ENCODE data around the gene MYO5B.
"Not testable (repeated sequence)": the region's sequence is repeated elsewhere in the genome, so short reads cannot be mapped to it uniquely, and the experiment has no call there.

Gene MYO5B

DNA sequence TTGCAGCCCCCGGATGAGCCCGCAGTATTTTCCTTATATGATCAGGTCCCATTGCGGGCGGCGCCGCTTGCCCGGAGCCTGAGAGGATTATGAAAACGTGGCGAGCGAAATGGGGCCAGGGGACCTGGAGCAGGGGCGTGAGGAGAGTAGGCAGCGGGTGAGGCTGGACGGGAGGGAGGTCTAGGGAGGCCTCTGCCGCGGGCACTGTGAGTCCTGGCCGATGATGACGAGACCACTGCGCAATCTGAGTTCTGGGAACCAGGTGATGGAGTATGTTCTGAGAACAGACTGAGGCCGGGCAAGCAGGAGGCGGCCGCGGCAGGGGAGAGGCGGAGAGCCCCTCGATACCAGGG lies 380.8 kb downstream of the MYO5B start:
- no peak for DNase-seq

GRCh38 chr18:49813319-49814146 lies 381.4 kb downstream of the MYO5B start, which contains the start of gene ACAA2:
TSS of gene ACAA2 (minus strand) at chr18:49813533. CDS start at chr18:49813484, 49 bp downstream.
- DNase-seq, result peak; percentile 94

DNA sequence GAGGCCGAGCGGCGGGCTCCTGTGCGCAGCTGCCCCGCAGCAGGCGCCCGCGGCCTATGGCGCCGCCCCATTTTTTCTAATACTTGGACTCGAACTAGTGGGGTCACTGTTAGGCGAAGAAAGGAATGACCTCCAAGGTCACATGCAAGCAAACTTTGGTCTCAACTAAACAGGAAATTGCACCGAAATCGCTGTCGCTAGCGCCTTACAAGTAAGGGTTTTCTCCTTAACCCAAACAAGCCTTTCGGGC lies 382.0 kb downstream of the MYO5B start:
- no peak for DNase-seq

- DNase-seq, result no peak
Measured at GRCh38 chr18:49812286-49813068, 382.5 kb downstream of the MYO5B start.

GRCh38 chr18:49811151-49811938 lies 383.6 kb downstream of the MYO5B start:
- no peak for DNase-seq

GRCh38 chr18:49808553-49809191 lies 386.3 kb downstream of the MYO5B start:
- DNase-seq, result not testable (repeated sequence)

DNA sequence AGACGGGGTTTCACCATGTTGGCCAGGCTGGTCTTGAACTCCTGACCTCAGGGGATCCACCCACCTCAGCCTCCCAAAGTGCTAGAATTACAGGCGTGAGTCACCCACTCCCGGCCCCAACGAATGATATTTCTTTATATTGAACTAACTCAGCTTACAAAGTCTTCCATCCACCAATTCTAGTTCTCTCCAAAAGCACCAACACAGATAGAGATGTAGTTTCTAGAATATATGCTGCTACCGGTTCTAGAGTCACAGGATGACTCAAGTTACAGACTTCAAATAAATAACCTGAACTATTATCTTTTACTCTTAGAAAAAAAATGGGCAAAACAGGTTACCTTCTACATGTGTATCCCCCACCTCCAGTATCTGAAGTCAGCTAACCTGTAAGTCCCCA lies 390.9 kb downstream of the MYO5B start:
- no peak for DNase-seq

GRCh38 chr18:49802623-49803022 lies 392.3 kb downstream of the MYO5B start:
- no peak for DNase-seq

- DNase-seq, result not testable (repeated sequence)
Measured at GRCh38 chr18:49800491-49800890, 394.5 kb downstream of the MYO5B start.

GRCh38 chr18:49799806-49800205 lies 395.1 kb downstream of the MYO5B start:
- not testable (repeated sequence) for DNase-seq

DNA sequence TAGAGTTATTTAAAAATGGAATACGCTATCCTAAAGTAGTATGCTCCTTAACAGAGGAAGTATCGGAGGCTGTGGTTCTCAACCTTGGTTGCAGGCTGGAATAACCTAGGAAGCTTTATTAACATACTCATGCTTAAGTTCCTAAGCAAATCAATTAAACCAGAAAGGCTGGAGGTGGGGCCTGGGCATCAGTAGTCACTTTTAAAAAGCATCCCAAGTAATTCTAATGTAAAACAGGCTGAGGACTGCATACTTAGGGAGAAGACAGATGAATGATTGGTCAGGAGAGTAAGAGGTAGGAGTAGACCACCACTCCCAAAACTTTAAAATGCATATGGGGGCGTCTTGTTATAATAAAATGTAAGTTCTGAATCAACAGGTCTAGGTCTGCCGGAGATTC lies 396.9 kb downstream of the MYO5B start:
- DNase-seq, result no peak

DNA sequence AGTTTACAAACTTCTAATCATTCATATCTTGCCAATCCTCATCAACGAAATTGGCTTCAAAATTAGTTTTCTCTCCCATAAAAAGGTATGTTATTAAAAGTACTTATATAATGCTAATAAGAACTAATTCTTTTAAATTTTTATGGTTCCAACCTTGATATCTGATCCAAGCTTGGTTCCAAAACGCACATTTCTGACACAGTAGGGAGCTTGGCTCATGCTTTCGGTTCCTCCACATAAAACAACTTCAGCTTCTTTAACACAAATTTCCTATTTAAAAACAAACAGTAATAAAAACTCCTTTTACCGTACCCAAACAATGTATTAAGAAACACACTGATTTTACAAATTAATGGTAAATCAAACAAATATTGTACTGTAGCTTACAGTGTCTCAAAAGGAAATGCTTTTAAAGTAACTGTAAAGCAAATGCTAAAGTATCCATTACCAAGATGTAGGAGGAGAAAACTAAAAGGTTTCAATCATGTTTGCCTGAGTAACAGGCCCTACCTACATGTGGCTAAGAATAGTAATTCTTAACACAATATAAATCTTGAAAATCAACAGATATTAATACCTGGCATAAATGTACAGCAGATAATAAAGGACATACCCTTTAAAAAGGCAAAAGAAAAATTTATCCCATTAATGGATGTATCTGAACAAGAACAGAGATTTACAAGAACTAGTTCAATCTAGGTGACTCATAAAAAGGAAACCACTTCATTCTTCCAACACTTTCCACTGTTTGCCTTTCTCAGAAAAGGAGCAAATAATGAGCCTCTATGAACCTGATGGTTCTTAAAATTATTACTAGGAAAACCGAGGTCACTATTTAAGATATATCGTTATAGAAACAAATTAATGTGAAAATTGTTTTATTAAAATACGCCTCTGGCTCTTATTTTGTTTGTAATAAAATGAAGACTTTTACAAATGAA lies 399.1 kb downstream of the MYO5B start:
- no peak for DNase-seq

GRCh38 chr18:49794743-49795142 lies 400.2 kb downstream of the MYO5B start:
- DNase-seq, result no peak

DNA sequence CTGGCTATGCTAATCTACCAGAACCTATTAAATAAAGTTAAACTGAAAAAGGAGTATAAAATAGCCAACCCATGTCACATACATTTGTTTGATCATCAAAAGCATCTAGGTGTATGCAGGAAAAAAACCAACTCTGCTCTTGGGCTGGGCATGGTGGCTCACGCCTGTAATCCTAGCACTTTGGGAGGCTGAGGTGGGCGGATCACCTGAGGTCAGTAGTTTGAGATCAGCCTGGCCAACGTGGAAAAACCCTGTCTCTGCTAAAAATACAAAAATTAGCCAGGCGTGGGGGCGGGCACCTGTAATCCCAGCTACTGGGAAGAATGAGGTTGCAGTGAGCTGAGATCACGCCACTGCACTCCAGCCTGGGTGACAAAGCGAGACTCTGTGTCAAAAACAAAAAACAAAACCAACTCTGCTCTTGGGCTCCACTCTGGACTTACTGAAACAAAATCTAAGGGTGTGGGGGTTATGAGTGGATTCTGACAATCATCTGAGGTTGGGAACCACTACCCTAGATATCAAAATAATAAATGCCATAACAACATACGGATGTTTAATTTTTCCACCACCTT lies 405.3 kb downstream of the MYO5B start:
- DNase-seq, result not testable (repeated sequence)

- no peak for DNase-seq
Measured at GRCh38 chr18:49788327-49788898, 406.5 kb downstream of the MYO5B start.

DNA sequence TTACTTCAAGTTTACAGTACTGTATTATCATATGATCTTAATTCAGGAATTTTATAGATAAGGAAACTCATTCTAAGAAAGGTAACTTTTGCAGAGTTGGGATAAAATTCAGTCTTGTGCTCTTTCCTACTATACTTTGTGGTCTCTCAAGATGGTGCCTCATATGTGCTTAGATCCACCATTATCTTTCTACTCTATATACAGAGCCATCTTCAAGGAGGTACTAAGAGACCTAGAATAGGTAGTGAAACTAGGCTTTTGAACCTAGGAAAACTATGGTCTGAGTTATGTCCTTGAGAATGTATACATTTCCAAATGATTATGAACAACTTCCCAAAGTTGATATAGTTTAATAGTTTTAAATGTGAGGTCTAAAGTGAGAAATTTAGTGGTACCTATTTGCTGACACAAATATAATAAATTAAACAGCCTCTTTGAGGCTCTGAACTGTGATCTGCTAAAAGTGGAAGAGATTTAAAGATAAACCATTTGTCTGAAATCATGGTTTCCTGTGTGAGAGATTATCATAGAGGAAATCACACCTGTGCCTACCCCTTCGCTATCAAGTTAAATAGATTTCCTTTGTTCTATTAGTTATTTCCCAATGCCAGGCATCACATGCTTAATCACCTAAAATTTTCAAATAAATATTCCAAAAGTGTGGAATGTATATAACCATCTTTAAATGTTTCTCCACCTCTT lies 408.8 kb downstream of the MYO5B start:
- no peak for DNase-seq

- DNase-seq, result no peak
Measured at GRCh38 chr18:49784427-49785185, 410.3 kb downstream of the MYO5B start.

DNA sequence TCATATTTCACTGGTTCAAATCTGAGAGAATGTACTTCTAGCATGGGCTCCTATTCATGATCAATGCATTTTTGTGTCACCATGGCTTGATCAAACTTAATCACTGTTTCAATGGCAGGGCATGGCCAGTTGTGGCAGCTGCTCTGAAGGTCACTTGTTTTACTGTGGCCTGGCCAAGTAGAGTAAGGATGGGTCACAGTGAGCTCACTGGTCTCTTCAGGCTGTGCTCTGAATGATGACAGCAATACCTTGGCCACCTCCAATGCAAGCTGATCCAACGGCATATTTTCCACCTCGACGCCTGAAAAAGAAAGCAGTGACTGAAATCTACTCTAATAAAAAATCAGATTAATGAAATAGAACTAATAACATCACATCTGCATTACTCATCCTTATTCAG lies 411.3 kb downstream of the MYO5B start:
- DNase-seq, result not testable (repeated sequence)

GRCh38 chr18:49778826-49779465 lies 416.0 kb downstream of the MYO5B start:
- DNase-seq, result no peak
